Transverse colon (tissue), 4 donors: ENCODE measurements around the gene OR7A10. TPM values are rescaled to one million over a fixed set of nuclear protein-coding genes. Genes with fewer than 3 reads are reported as not detected.
A peak's percentile ranks its signal among the peaks of the same experiment; 100 is the strongest.

Source experiments
- DNase-seq: peaks from one replicate; pipeline ENCODE4 v3.0.0-alpha.2; 2019
- H3K27ac ChIP-seq, 4 donors: fragments of 200-600 bp; sonication (generic); 2 replicates each; pipeline ENCODE4 v1.5.1; 2016 to 2018; ENCODE audit warnings: inconsistent platforms in 4 of 4
- H3K27me3 ChIP-seq: fragments of 200-600 bp; sonication (generic); 2 replicates; pipeline ENCODE4 v1.5.1; 2017; ENCODE audit warnings: inconsistent platforms
- H3K36me3 ChIP-seq, 4 donors: fragments of 200-600 bp; sonication (generic); 2 replicates each; pipeline ENCODE4 v1.5.1; 2017 to 2019; ENCODE audit warnings: inconsistent platforms in 4 of 4
- H3K4me1 ChIP-seq, 4 donors: fragments of 200-600 bp; sonication (generic); 2 replicates each; pipeline ENCODE4 v1.5.1; 2017 to 2020; ENCODE audit warnings: inconsistent platforms in 4 of 4
- H3K4me3 ChIP-seq, 4 donors: fragments of 200-600 bp; sonication (generic); 1 replicate in 1 of 4; 2 replicates in 3 of 4; pipeline versions ENCODE4 v1.5.1 to v1.6.1; 2017 to 2019; ENCODE audit warnings: inconsistent platforms in 4 of 4
- H3K9me3 ChIP-seq, 2 donors: fragments of 200-600 bp; sonication (generic); 2 replicates each; pipeline ENCODE4 v1.5.1; 2017 to 2019; ENCODE audit warnings: inconsistent platforms in 2 of 2
- CTCF ChIP-seq, 5 experiments: fragments of 200-600 bp in 3 of 5; fragments of 450-650 bp in 2 of 5; sonication (generic) in 3 of 5; IDR thresholded peaks; 1 replicate in 2 of 5; 2 replicates in 3 of 5; pipeline ENCODE4 v1.5.1; 2016 to 2017; ENCODE audit warnings: antibody characterized with exemption in 5 of 5, inconsistent platforms in 3 of 5, mild to moderate bottlenecking in 2 of 5, moderate library complexity in 1 of 5
- EP300 ChIP-seq: sonication (generic); formaldehyde crosslinking; IDR thresholded peaks from one replicate; pipeline ENCODE4 v1.6.1; 2017; ENCODE audit warnings: antibody characterized with exemption, low read depth
- POLR2A ChIP-seq: fragments of 450-650 bp; IDR thresholded peaks from one replicate; pipeline ENCODE4 v1.6.1; 2016; ENCODE audit warnings: antibody characterized with exemption, mild to moderate bottlenecking, moderate library complexity
- POLR2AphosphoS5 ChIP-seq, 3 donors: sonication (generic); formaldehyde crosslinking; IDR thresholded peaks; one replicate each; pipeline ENCODE4 v1.6.1; 2016; ENCODE audit warnings: antibody characterized with exemption in 3 of 3
- WGBS, 2 donors: methylation state at CpG; one replicate each; pipeline ENCODE4 v1.1.5; 2018; ENCODE audit warnings: low coverage in 1 of 2; 5-methylcytosine and 5-hydroxymethylcytosine counted together
- in situ Hi-C, 4 donors: fragments of 200-750 bp; cut with MboI; loops; one replicate each; pipeline versions ENCODE4 v1.15.0 to v1.15.1; 2017; ENCODE audit warnings: low sequenced_read_pairs in 3 of 4, low pct_ligation_motif_present in 1 of 4, low pct_unique_long_range_greater_than_20kb in 1 of 4
- intact Hi-C: fragments of 100-400 bp; cut with DNase I; formaldehyde crosslinking; loops from one replicate; pipeline ENCODE4 v1.15.1; 2023; ENCODE audit warnings: low total_unique reads
- total RNA-seq, 4 donors: library from RNA; depleted of rRNA; stranded (reverse); fragments of >200 nt; gene quantifications; one replicate each; pipeline ENCODE4 v1.1.0, GENCODE V29; 2016

OR7A10 gene
- not detected for total RNA-seq

- Histone ChIP-seq H3K4me3 (no peak within 1 kb of the TSS), H3K9me3 (no peaks in the 10 kb centered on the region), H3K27me3 (peaks cover 9% of the 10 kb centered on the region), H3K27ac (no peak within 1 kb of the TSS), H3K4me1 (no peaks in the 10 kb centered on the region), H3K36me3 (no peaks in the 10 kb centered on the region)
- intact Hi-C loops (no loop called here), in situ Hi-C loops (no loop called here)
- WGBS, 2 donors, result 82 to 86% methylated on average over 5 of the region's 5 CpGs
- TF ChIP-seq POLR2AphosphoS5 (IDR thresholded peaks at IDR 0.05) (no peak), POLR2A (no peak), CTCF (IDR thresholded peaks at IDR 0.05) (no peak), EP300 (no peak)
- DNase-seq, result no peak
These were observed at the start of gene OR7A10 for GRCh38 chr19:14848822-14849221. Gene OR7A10, minus strand, starts transcription at chr19:14848922. Its CDS starts 7,045 bp downstream, at chr19:14841877.

DNA sequence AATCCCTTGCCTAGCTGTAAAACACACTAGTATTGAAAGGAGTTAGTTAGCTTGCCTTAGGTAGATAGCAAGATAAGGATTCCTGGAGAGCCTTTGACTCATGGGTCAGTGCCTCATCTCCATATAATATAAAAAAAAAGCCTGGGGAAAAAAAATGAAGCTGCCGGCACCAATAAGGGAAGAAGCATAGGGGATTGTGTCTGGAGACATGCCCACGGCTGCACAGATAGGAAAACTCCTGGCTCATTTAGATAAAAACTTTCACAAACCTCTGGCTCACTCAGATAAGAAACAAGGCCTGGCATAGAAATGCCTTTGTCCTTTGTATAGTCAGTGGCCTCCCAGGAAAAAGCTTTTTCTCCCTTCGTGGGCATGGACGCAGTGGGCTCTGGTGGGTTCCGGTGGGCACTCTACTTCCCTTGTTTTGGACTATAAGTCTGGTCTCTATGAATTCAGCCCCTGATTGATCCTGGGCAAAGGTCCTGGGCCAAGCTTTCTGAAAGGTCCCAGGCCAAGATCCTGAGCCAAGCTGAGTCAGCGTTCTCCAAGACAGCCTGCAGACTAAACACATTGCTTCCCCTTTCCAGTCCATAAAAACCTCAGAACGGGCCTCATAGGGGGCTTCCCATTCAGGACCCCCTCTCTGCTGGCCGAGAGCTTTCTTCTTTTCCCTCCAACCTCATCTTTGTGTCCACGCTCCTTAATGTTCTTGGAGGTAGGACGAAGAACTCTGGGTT lies 42.1 kb upstream of the OR7A10 start:
- Histone ChIP-seq H3K27ac (no peak overlapping the region), H3K27me3 (peaks cover 4% of the 10 kb centered on the region), H3K4me1 (peaks cover 0 to 7% (median 2%) of the 10 kb centered on the region in 4 donors), H3K4me3 (no peak overlapping the region), H3K9me3 (no peaks in the 10 kb centered on the region), H3K36me3 (no peaks in the 10 kb centered on the region)
- DNase-seq, result peak; percentile 8
- in situ Hi-C loops, result loop anchor here in 2 of 4 donors (10.0 to 25.0 kb wide), 2 partner anchors 316 to 329 kb away; partner anchors contain the start of gene NDUFB7 (in 2 of the 2)
- TF ChIP-seq POLR2AphosphoS5 (IDR thresholded peaks at IDR 0.05), result no peak
- no peak for TF ChIP-seq EP300
- no peak for TF ChIP-seq CTCF (IDR thresholded peaks at IDR 0.05)
- no peak for TF ChIP-seq POLR2A
- 29 to 51% methylated on average over 2 to 10 of the region's 10 CpGs for WGBS, 2 donors
- intact Hi-C loops, result no loop called here

- WGBS, 2 donors, result 59 to 64% methylated on average over 3 of the region's 3 CpGs
- in situ Hi-C loops, result loop anchor here in 2 of 4 donors (10.0 to 25.0 kb wide), 2 partner anchors 315 to 328 kb away; partner anchors contain the start of gene NDUFB7 (in 2 of the 2)
- no peaks in the 10 kb centered on the region for H3K36me3 ChIP-seq
- intact Hi-C loops, result loop anchor here (2.0 kb wide), 1 partner anchor 79 kb away; no protein-coding TSS in a partner anchor
- TF ChIP-seq EP300, result no peak
- no peak for TF ChIP-seq POLR2A
- no peak for TF ChIP-seq POLR2AphosphoS5 (IDR thresholded peaks at IDR 0.05)
- TF ChIP-seq CTCF (IDR thresholded peaks at IDR 0.05), result no peak
- no peak overlapping the region for H3K4me3 ChIP-seq
- DNase-seq, result no peak
- no peak overlapping the region for H3K27ac ChIP-seq
- H3K9me3 ChIP-seq, result no peaks in the 10 kb centered on the region
- peaks cover 0 to 7% (median 2%) of the 10 kb centered on the region in 4 donors for H3K4me1 ChIP-seq
- H3K27me3 ChIP-seq, result peaks cover 4% of the 10 kb centered on the region
These were observed 41.4 kb upstream of the OR7A10 start for GRCh38 chr19:14889994-14890642.

DNA sequence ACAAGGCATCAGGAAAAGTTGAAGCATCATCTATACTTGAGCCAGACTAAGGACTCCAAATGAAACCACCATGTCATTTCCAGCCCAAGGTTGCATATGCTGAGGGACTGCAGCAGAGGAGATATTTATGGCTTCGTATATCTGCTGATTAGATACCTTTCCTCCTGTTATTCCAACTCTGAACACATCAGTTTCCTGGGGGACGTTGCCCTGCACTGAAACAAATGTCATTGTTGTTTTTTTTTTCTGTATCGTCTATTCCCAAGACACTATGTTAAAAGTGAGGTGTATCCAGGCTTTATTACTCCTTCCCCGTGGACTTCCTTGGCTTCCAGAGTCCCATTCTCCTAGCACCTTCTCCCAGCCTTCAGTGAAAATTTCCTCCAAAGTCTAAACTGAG lies 37.3 kb upstream of the OR7A10 start, which contains the start of gene OR7A17:
TSS of gene OR7A17 (minus strand) at position 101 of the 400 bp plus-strand sequence. CDS start 4,777 bp downstream, outside the sequence.
- Histone ChIP-seq H3K9me3 (no peaks in the 10 kb centered on the region), H3K36me3 (no peaks in the 10 kb centered on the region), H3K4me1 (peaks cover 0 to 7% (median 2%) of the 10 kb centered on the region in 4 donors), H3K4me3 (no peak within 1 kb of the TSS), H3K27me3 (peaks cover 13% of the 10 kb centered on the region), H3K27ac (no peak within 1 kb of the TSS)
- DNase-seq, result no peak
- 46 to 59% methylated on average over 4 of the region's 4 CpGs for WGBS, 2 donors
- intact Hi-C loops (no loop called here), in situ Hi-C loops (loop anchor here in 1 of 4 donors (25.0 kb wide), 1 partner anchor 324 kb away; the partner anchor contains the start of gene NDUFB7)
- TF ChIP-seq CTCF (IDR thresholded peaks at IDR 0.05) (no peak), EP300 (no peak), POLR2AphosphoS5 (IDR thresholded peaks at IDR 0.05) (no peak), POLR2A (no peak)
